KBM-7 (cell line): ENCODE results near the gene PMM2.
"Not testable (repeated sequence)": the region's sequence is repeated elsewhere in the genome, so short reads cannot be mapped to it uniquely, and the experiment has no call there.

Experiments used
- DNase-seq: peaks from one replicate; pipeline ENCODE4 v3.0.0-alpha.2; 2015
- in situ Hi-C: fragments of 300-500 bp; cut with MboI; formaldehyde crosslinking; loops from 2 replicates; pipeline ENCODE4 v1.14.3; 2020; ENCODE audit warnings: low sequenced_read_pairs, low pct_unique_long_range_greater_than_20kb, mixed read lengths

The PMM2 gene

GRCh38 chr16:8797364-8798173, at the start of gene PMM2, which contains the start of gene TMEM186:
Gene PMM2, plus strand, starts transcription at chr16:8797839. Its CDS starts 44 bp downstream, at chr16:8797883.
Gene TMEM186, minus strand, starts transcription at chr16:8797639. Its CDS starts 25 bp downstream, at chr16:8797614.
- peak; percentile 97 for DNase-seq
- in situ Hi-C loops = loop anchor here (25.0 kb wide), 2 partner anchors 135 to 235 kb away; partner anchors contain the start of gene ABAT

- in situ Hi-C loops = not testable (repeated sequence)
- DNase-seq = peak; percentile 48
These were observed 48.7 kb upstream of the PMM2 start for GRCh38 chr16:8748944-8749343.

GRCh38 chr16:8751481-8752311, 45.9 kb upstream of the PMM2 start:
- in situ Hi-C loops = no loop called here
- no peak for DNase-seq

GRCh38 chr16:8752706-8753105, 44.9 kb upstream of the PMM2 start:
- no peak for DNase-seq
- in situ Hi-C loops = no loop called here

- in situ Hi-C loops = no loop called here
- no peak for DNase-seq
These were observed 44.1 kb upstream of the PMM2 start for GRCh38 chr16:8753416-8754054.

GRCh38 chr16:8756755-8757154, 40.9 kb upstream of the PMM2 start:
- DNase-seq = no peak
- in situ Hi-C loops = no loop called here

GRCh38 chr16:8758022-8758421, 39.6 kb upstream of the PMM2 start:
- in situ Hi-C loops = no loop called here
- no peak for DNase-seq

- in situ Hi-C loops = no loop called here
- peak; percentile 29 for DNase-seq
These were observed 37.6 kb upstream of the PMM2 start for GRCh38 chr16:8760021-8760420.

GRCh38 chr16:8761078-8761477, 36.6 kb upstream of the PMM2 start:
- no peak for DNase-seq
- in situ Hi-C loops = no loop called here

GRCh38 chr16:8762254-8762653, 35.4 kb upstream of the PMM2 start:
- no peak for DNase-seq
- in situ Hi-C loops = no loop called here

GRCh38 chr16:8763083-8763482, 34.6 kb upstream of the PMM2 start:
- in situ Hi-C loops = no loop called here
- no peak for DNase-seq

- no peak for DNase-seq
These were observed 33.7 kb upstream of the PMM2 start for GRCh38 chr16:8763899-8764298.

GRCh38 chr16:8764525-8765250, 33.0 kb upstream of the PMM2 start:
- DNase-seq = no peak
- in situ Hi-C loops = no loop called here

More at GRCh38 chr16:8763899-8764298, 33.7 kb upstream of the PMM2 start:
- in situ Hi-C loops = no loop called here

GRCh38 chr16:8767176-8767575, 30.5 kb upstream of the PMM2 start:
- in situ Hi-C loops = no loop called here
- no peak for DNase-seq

- in situ Hi-C loops = no loop called here
- DNase-seq = no peak
These were observed 29.4 kb upstream of the PMM2 start for GRCh38 chr16:8768283-8768682.

GRCh38 chr16:8768692-8769091, 28.9 kb upstream of the PMM2 start:
- in situ Hi-C loops = no loop called here
- DNase-seq = no peak

GRCh38 chr16:8773537-8773936, 24.1 kb upstream of the PMM2 start:
- DNase-seq = no peak
- in situ Hi-C loops = no loop called here

- in situ Hi-C loops = no loop called here
- DNase-seq = no peak
These were observed 23.4 kb upstream of the PMM2 start for GRCh38 chr16:8774208-8774607.

- in situ Hi-C loops = loop anchor here (25.0 kb wide), 2 partner anchors 113 to 213 kb away; partner anchors contain the start of gene ABAT
- DNase-seq = no peak
These were observed 22.3 kb upstream of the PMM2 start for GRCh38 chr16:8775359-8775758.
